Mucosa of stomach (tissue), 1 donor: Measurements from ENCODE around the gene RYR1.
"Not testable (repeated sequence)": the region's sequence is repeated elsewhere in the genome, so short reads cannot be mapped to it uniquely, and the experiment has no call there.

Experiments
- H3K27me3 ChIP-seq: one replicate; pipeline ENCODE4 v1.7.0; 2013; ENCODE audit warnings: mild to moderate bottlenecking, low read length; ENCODE audit not compliant: control insufficient read depth, insufficient read depth
- H3K36me3 ChIP-seq: one replicate; pipeline ENCODE4 v1.7.0; 2013; ENCODE audit warnings: low read length; ENCODE audit not compliant: control insufficient read depth, insufficient read depth
- H3K4me1 ChIP-seq: one replicate; pipeline ENCODE4 v1.7.0; 2013; ENCODE audit warnings: mild to moderate bottlenecking, low read length; ENCODE audit not compliant: control insufficient read depth, insufficient read depth
- H3K4me3 ChIP-seq: one replicate; pipeline ENCODE4 v1.7.0; 2013; ENCODE audit warnings: low read length
- H3K9ac ChIP-seq: one replicate; pipeline ENCODE4 v1.7.0; 2013; ENCODE audit warnings: mild to moderate bottlenecking, low read length, moderate library complexity
- H3K9me3 ChIP-seq: one replicate; pipeline ENCODE4 v1.7.0; 2013; ENCODE audit warnings: mild to moderate bottlenecking, low read length, moderate library complexity; ENCODE audit not compliant: control insufficient read depth
- donor health status: Pancreatic carcinoma.

The RYR1 gene

GRCh38 chr19:38404858-38405257, 28.6 kb upstream of the RYR1 start:
- Histone ChIP-seq H3K9ac (no peak overlapping the region), H3K4me1 (peaks cover 17% of the 10 kb centered on the region), H3K27me3 (no peaks in the 10 kb centered on the region), H3K36me3 (no peaks in the 10 kb centered on the region), H3K9me3 (no peaks in the 10 kb centered on the region), H3K4me3 (no peak overlapping the region)

DNA sequence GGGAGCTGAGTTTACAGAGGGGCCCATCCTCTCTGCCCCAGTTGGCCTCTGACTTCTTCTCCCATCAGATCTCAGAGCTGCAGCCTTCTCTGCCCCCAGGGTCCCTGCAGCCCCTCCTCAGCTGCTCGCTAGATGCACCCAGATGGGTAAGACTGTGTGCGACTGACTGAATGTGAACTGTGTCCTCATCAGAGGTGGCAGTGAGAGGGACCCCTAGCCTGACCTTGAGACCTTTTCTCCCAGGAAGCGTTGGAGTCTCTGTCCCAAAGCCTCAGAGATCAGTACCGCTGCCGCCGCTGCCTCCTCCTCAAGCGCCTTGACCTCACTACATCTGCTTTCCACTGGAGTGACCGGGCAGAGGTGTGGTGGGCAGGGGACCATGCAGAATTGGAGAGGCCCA, 28.2 kb upstream of the RYR1 start:
- Histone ChIP-seq H3K36me3 (no peaks in the 10 kb centered on the region), H3K27me3 (no peaks in the 10 kb centered on the region), H3K4me1 (peaks cover 17% of the 10 kb centered on the region), H3K9me3 (no peaks in the 10 kb centered on the region), H3K4me3 (no peak overlapping the region), H3K9ac (no peak overlapping the region)

DNA sequence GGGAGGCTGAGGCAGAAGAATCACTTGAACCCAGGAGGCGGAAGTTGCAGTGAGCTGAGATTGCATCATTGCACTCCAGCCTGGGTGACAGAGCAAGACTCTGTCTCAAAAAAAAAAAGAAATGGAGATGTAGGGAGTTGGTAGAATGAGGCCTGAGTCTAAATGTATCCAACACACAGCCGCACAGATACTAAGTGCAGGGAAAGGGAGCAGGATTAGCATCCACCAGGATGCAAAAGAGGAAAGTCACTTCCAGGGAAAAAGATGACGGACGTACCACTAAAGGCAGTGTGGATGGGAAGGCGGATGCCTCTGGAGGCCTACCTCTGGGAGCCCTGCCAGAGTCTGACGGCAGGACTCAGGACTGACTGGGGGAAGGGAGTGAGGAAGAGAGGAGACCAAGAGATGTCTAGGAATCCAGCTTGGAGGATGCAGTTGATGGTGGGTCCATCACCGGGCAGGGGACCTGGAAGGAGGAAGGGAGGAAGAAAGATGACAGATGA, 23.8 kb upstream of the RYR1 start:
- no peaks in the 10 kb centered on the region for H3K9me3 ChIP-seq
- H3K9ac ChIP-seq = no peak overlapping the region
- H3K36me3 ChIP-seq = no peaks in the 10 kb centered on the region
- H3K4me1 ChIP-seq = no peaks in the 10 kb centered on the region
- H3K4me3 ChIP-seq = no peak overlapping the region
- H3K27me3 ChIP-seq = no peaks in the 10 kb centered on the region

- H3K36me3 ChIP-seq, H3K9ac ChIP-seq: not testable (repeated sequence)
These were observed 23.1 kb upstream of the RYR1 start for GRCh38 chr19:38410407-38410806.

GRCh38 chr19:38411041-38411712, 22.3 kb upstream of the RYR1 start:
- H3K9ac ChIP-seq = no peak overlapping the region
- no peak overlapping the region for H3K4me3 ChIP-seq
- H3K36me3 ChIP-seq = no peaks in the 10 kb centered on the region
- no peaks in the 10 kb centered on the region for H3K27me3 ChIP-seq
- H3K4me1 ChIP-seq = no peaks in the 10 kb centered on the region
- H3K9me3 ChIP-seq = no peaks in the 10 kb centered on the region

More at GRCh38 chr19:38410407-38410806, 23.1 kb upstream of the RYR1 start:
- H3K4me1 ChIP-seq, H3K9me3 ChIP-seq, H3K27me3 ChIP-seq, H3K4me3 ChIP-seq: not testable (repeated sequence)

GRCh38 chr19:38411898-38412297, 21.6 kb upstream of the RYR1 start:
- not testable (repeated sequence) for H3K4me3 ChIP-seq, H3K9ac ChIP-seq, H3K27me3 ChIP-seq, H3K9me3 ChIP-seq, H3K4me1 ChIP-seq, H3K36me3 ChIP-seq

DNA sequence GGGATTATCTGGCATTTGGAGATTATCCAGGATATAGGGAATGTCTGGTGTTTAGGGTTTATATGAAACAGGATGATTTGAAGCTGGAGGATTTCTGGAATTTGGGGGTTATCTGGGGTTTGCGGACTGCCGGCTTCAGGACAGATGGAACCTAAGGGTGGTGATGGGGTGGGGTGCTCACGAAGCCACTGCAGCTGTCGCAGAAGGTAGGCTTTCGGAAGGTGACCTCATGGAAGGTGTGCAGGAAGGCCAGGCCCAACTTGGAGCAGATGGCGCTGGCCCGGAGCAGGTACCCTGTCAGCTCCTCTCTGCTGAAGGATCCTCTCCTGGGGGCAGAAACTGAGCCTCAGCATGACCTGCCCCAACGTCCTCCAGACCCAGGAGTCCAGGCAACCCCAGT, 21.0 kb upstream of the RYR1 start:
- Histone ChIP-seq H3K36me3 (no peaks in the 10 kb centered on the region), H3K27me3 (peaks cover 8% of the 10 kb centered on the region), H3K4me1 (peaks cover under 1% of the 10 kb centered on the region), H3K9ac (no peak overlapping the region), H3K4me3 (no peak overlapping the region), H3K9me3 (no peaks in the 10 kb centered on the region)

DNA sequence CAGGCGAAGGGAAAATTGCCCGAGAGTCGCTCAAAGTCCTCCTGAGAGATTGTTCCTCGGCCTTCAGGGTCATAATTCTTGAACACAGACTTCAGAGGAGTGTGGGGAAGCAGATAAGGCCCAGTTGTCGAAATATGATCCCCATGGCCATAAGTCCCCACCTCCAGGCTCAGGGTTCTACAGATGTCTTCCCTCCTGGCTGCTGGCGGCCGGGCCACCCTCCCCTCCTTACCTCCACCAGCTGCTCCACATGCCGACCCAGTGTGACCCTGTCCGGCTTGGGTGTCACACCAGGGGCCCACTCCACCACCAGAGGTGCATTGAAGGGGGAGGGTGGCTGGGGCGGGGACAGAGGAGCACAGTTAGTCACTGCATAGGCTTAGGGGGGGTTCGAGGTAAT, 20.5 kb upstream of the RYR1 start:
- peaks cover 5% of the 10 kb centered on the region for H3K4me1 ChIP-seq
- no peak overlapping the region for H3K4me3 ChIP-seq
- H3K9me3 ChIP-seq = no peaks in the 10 kb centered on the region

GRCh38 chr19:38413416-38413815, 20.1 kb upstream of the RYR1 start:
- no peak overlapping the region for H3K9ac ChIP-seq
- no peak overlapping the region for H3K4me3 ChIP-seq
- H3K27me3 ChIP-seq = peaks cover 15% of the 10 kb centered on the region
- peaks cover 9% of the 10 kb centered on the region for H3K4me1 ChIP-seq
- no peaks in the 10 kb centered on the region for H3K36me3 ChIP-seq
- no peaks in the 10 kb centered on the region for H3K9me3 ChIP-seq

More for the DNA sequence above, 20.5 kb upstream of the RYR1 start:
- H3K36me3 ChIP-seq = no peaks in the 10 kb centered on the region
- H3K9ac ChIP-seq = no peak overlapping the region
- peaks cover 11% of the 10 kb centered on the region for H3K27me3 ChIP-seq

DNA sequence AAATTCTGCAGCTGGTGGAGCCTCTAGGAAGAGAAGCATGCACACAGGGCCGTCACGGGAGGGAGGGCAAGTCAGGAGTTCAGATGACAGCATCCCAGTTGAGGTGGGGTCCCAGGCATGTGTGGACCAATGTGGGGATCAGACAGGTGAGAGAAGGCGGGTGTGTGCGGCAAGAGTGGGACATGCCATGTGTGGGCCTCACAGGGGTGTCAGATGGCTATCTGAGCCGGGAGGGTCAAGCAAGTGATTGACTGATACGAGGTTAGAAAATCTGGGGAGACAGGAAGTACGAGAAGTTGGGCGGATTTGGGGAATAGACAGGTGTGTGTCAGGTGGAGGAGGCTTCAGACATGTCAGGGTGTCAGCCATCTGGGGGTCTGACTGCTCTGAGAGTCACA, 16.3 kb upstream of the RYR1 start:
- H3K9me3 ChIP-seq = no peaks in the 10 kb centered on the region
- H3K36me3 ChIP-seq = no peaks in the 10 kb centered on the region
- no peak overlapping the region for H3K9ac ChIP-seq
- H3K27me3 ChIP-seq = peaks cover 25% of the 10 kb centered on the region
- H3K4me1 ChIP-seq = peaks cover 9% of the 10 kb centered on the region
- H3K4me3 ChIP-seq = no peak overlapping the region

GRCh38 chr19:38417544-38418506, 15.7 kb upstream of the RYR1 start:
- H3K9ac ChIP-seq = peak overlapping the region; percentile 7
- H3K36me3 ChIP-seq = no peaks in the 10 kb centered on the region
- peaks cover 25% of the 10 kb centered on the region for H3K27me3 ChIP-seq
- no peaks in the 10 kb centered on the region for H3K9me3 ChIP-seq
- H3K4me1 ChIP-seq = peaks cover 9% of the 10 kb centered on the region
- H3K4me3 ChIP-seq = no peak overlapping the region

DNA sequence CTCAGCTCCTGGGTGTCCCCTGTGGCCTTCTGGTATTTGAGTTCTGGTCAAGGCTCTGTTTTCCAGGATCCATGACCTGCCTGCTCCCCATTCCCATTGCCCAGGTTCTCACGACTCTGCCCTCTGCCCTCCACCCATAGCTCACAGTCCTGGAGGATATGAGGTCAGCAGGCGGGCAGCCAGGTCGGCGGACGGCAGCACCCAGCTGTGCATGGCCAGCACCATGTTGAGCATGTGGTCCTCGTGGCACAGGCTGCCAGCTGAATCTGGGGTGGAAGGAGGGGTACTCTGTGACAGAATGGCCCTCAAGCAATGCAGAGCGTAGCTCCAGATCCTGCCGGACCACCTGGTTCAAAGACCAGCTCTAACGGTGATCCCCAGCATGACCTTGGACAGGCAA, 12.6 kb upstream of the RYR1 start:
- H3K36me3 ChIP-seq = no peaks in the 10 kb centered on the region
- H3K4me1 ChIP-seq = peaks cover 9% of the 10 kb centered on the region
- H3K4me3 ChIP-seq = no peak overlapping the region
- no peaks in the 10 kb centered on the region for H3K9me3 ChIP-seq
- H3K27me3 ChIP-seq = peaks cover 25% of the 10 kb centered on the region
- no peak overlapping the region for H3K9ac ChIP-seq
